GM18858 (cell line): ENCODE data around the gene OR51I2.

Experiments
- ATAC-seq: cut with Tn5 transposase; IDR thresholded peaks from one replicate; pipeline ENCODE4 v1.9.1; 2021; ENCODE audit not compliant: unreplicated experiment

The OR51I2 gene

GRCh38 chr11:5449023-5449422, at the start of gene OR51I2:
OR51I2 (plus strand) TSS chr11:5449323; CDS start chr11:5453489, 4,166 bp downstream.
- ATAC-seq: no peak

- no peak for ATAC-seq
Observed at GRCh38 chr11:5405173-5405572, 44.0 kb upstream of the OR51I2 start.

GRCh38 chr11:5420993-5421392, 28.1 kb upstream of the OR51I2 start:
- ATAC-seq: no peak

- ATAC-seq: no peak
Observed at GRCh38 chr11:5421811-5422210, 27.3 kb upstream of the OR51I2 start, which contains the start of gene OR51Q1. OR51Q1 (plus strand) TSS chr11:5422111; CDS start chr11:5422201, 90 bp downstream.

- ATAC-seq: no peak
Observed at GRCh38 chr11:5423131-5423530, 26.0 kb upstream of the OR51I2 start.

GRCh38 chr11:5441414-5441813, 7.7 kb upstream of the OR51I2 start, which contains the start of gene OR51I1:
OR51I1 (minus strand) TSS chr11:5441514; CDS start chr11:5441514, 0 bp downstream.
- ATAC-seq: no peak

GRCh38 chr11:5443835-5444393, 5.2 kb upstream of the OR51I2 start:
- ATAC-seq: no peak

- no peak for ATAC-seq
Observed at GRCh38 chr11:5449432-5449831, 309 bp downstream of the OR51I2 start.

GRCh38 chr11:5460983-5461621, 12.0 kb downstream of the OR51I2 start:
- ATAC-seq: no peak

GRCh38 chr11:5467527-5467926, 18.4 kb downstream of the OR51I2 start:
- ATAC-seq: no peak

GRCh38 chr11:5473921-5474320, 24.8 kb downstream of the OR51I2 start:
- ATAC-seq: no peak

- ATAC-seq: no peak
Observed at GRCh38 chr11:5476186-5476819, 27.2 kb downstream of the OR51I2 start.

- no peak for ATAC-seq
Observed at GRCh38 chr11:5486003-5486402, 36.9 kb downstream of the OR51I2 start.

GRCh38 chr11:5486421-5486820, 37.3 kb downstream of the OR51I2 start:
- no peak for ATAC-seq

- no peak for ATAC-seq
Observed at GRCh38 chr11:5488385-5488784, 39.3 kb downstream of the OR51I2 start, which contains the start of gene OR52D1. OR52D1 (plus strand) TSS chr11:5488685; CDS start chr11:5488707, 22 bp downstream.

GRCh38 chr11:5488798-5489399, 39.8 kb downstream of the OR51I2 start:
- no peak for ATAC-seq

GRCh38 chr11:5489576-5490357, 40.6 kb downstream of the OR51I2 start:
- ATAC-seq: no peak

GRCh38 chr11:5499671-5500070, 50.5 kb downstream of the OR51I2 start:
- no peak for ATAC-seq

- no peak for ATAC-seq
Observed at GRCh38 chr11:5500393-5500801, 51.3 kb downstream of the OR51I2 start.

- ATAC-seq: no peak
Observed at GRCh38 chr11:5504403-5504921, 55.3 kb downstream of the OR51I2 start.
